Activated B cell treated with CpG ODN at 0.5 μM for 24 hours (primary cell): ENCODE data around the gene FREM2. TPM values are rescaled to one million over a fixed set of nuclear protein-coding genes. Genes with fewer than 3 reads are reported as not detected.

Source experiments
- ATAC-seq: fragments of 200-7000 bp; cut with Tn5 transposase; one replicate; pipeline ENCODE4 v1.10.0; 2021; ENCODE audit warnings: low read depth, mild to moderate bottlenecking, moderate library complexity
- CTCF ChIA-PET: fragments of 350-600 bp; sonication (Branson Sonifier 250); formaldehyde crosslinking; loops from one replicate; lab custom pipeline; 2021; ENCODE audit warnings: antibody characterized with exemption; lab: Charles Lee
- POLR2A ChIA-PET: fragments of 350-600 bp; sonication (Branson Sonifier 250); formaldehyde crosslinking; loops from one replicate; lab custom pipeline; 2021; ENCODE audit warnings: antibody characterized with exemption; lab: Charles Lee
- DNase-seq: peaks from one replicate; pipeline ENCODE4 v3.0.0; 2022
- H3K27ac Mint-ChIP-seq: one replicate; pipeline ENCODE4 v1.8.0; 2020; ENCODE audit warnings: mixed read lengths
- H3K27me3 Mint-ChIP-seq: one replicate; pipeline ENCODE4 v1.8.0; 2021; ENCODE audit warnings: mixed read lengths
- H3K36me3 Mint-ChIP-seq: one replicate; pipeline ENCODE4 v1.8.0; 2021; ENCODE audit warnings: low read depth, mixed read lengths
- H3K4me1 Mint-ChIP-seq: one replicate; pipeline ENCODE4 v1.8.0; 2021; ENCODE audit warnings: mixed read lengths
- H3K4me3 Mint-ChIP-seq: one replicate; pipeline ENCODE4 v1.8.0; 2020; ENCODE audit warnings: mild to moderate bottlenecking, mixed read lengths
- H3K9me3 Mint-ChIP-seq: one replicate; pipeline ENCODE4 v1.8.0; 2020; ENCODE audit warnings: mixed read lengths
- intact Hi-C: fragments of 100-400 bp; cut with micrococcal nuclease; formaldehyde crosslinking; loops from one replicate; pipeline ENCODE4 v1.15.1; 2024
- total RNA-seq: library from RNA; stranded (reverse); gene quantifications from 2 replicates; pipeline ENCODE4 v1.2.3, GENCODE V29; 2022
- TF ChIP-seq, protein P1 (sequence below): fragments of 200-600 bp; IDR thresholded peaks from one replicate; pipeline ENCODE4 v1.8.0; 2022; ENCODE audit warnings: antibody characterized with exemption, mild to moderate bottlenecking

FREM2 gene
- total RNA-seq, 1 donor from 2014 or later, result not detected

DNA sequence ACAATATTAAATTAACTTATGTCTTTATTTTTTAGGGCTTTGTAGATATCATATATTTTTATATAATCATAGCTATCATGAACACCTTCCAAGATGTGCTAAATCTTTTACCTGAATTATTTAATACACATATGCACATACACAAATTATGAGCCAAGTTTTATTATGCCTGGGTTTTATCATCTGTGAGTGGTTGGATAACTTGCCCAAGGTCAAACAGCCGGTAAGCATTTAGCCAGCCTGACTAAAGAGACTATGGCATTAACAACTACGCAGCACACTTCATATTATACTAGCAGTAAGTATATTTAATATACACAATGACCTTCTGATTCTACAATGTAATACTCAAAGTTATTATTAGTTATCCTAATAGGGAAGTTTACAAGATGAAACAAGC lies 132.7 kb downstream of the FREM2 start:
- Mint-ChIP-seq H3K27ac (no peak overlapping the region), H3K4me1 (no peaks in the 10 kb centered on the region), H3K27me3 (no peaks in the 10 kb centered on the region), H3K36me3 (no peaks in the 10 kb centered on the region), H3K4me3 (no peak overlapping the region), H3K9me3 (no peaks in the 10 kb centered on the region)
- intact Hi-C loops, result no loop called here
- ChIA-PET CTCF (no interaction called here), POLR2A (no interaction called here)
- no peak for DNase-seq
- TF ChIP-seq, protein P1, sequence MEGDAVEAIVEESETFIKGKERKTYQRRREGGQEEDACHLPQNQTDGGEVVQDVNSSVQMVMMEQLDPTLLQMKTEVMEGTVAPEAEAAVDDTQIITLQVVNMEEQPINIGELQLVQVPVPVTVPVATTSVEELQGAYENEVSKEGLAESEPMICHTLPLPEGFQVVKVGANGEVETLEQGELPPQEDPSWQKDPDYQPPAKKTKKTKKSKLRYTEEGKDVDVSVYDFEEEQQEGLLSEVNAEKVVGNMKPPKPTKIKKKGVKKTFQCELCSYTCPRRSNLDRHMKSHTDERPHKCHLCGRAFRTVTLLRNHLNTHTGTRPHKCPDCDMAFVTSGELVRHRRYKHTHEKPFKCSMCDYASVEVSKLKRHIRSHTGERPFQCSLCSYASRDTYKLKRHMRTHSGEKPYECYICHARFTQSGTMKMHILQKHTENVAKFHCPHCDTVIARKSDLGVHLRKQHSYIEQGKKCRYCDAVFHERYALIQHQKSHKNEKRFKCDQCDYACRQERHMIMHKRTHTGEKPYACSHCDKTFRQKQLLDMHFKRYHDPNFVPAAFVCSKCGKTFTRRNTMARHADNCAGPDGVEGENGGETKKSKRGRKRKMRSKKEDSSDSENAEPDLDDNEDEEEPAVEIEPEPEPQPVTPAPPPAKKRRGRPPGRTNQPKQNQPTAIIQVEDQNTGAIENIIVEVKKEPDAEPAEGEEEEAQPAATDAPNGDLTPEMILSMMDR, result no peak
- no peak for ATAC-seq

DNA sequence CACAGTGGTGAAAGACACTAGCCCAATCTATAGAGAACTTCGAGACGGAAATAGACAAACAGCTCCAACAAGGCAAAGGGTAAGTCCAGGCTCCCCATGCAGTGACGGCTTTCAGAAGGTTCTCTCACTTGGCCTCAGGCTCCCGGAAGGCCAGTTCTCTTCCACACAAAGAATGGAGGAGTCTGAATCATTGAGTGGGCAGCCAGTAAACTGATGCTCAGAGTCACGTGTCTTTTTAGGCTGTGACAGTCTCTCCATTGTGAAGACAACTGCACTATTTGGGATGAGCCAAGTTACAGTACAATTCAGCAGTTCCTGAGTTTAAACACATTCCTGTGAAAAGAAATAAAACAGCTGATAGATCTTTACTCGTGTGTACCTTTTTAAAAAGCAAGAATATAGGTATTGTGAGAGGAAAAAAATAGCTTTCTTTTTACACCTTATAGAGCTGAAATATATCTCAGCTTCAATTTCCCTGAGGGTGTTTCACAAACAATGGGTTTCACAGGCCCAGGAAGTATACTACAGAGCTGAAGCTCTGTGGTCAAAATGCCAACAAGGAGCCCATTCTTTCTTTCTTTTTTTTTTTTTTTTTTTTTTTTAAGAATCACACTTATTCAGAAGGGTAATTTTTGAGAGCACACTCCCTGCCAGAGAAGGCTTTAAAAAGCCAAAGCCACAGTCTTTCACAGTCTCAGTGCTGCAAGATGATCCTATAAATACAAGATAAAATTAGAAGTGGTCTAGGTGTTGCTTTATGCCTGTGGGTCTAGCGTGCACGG lies 135.1 kb downstream of the FREM2 start:
- DNase-seq, result no peak
- Mint-ChIP-seq H3K4me1 (no peaks in the 10 kb centered on the region), H3K27me3 (no peaks in the 10 kb centered on the region), H3K27ac (no peak overlapping the region), H3K9me3 (no peaks in the 10 kb centered on the region), H3K4me3 (no peak overlapping the region), H3K36me3 (no peaks in the 10 kb centered on the region)
- CTCF ChIA-PET, result interaction anchor here (0.6 kb wide), 1 partner anchor 15 kb away, joined by 5 read pairs; no protein-coding TSS in a partner anchor
- no peak for ATAC-seq
- TF ChIP-seq, protein P1, result no peak
- intact Hi-C loops, result no loop called here
- POLR2A ChIA-PET, result no interaction called here

DNA sequence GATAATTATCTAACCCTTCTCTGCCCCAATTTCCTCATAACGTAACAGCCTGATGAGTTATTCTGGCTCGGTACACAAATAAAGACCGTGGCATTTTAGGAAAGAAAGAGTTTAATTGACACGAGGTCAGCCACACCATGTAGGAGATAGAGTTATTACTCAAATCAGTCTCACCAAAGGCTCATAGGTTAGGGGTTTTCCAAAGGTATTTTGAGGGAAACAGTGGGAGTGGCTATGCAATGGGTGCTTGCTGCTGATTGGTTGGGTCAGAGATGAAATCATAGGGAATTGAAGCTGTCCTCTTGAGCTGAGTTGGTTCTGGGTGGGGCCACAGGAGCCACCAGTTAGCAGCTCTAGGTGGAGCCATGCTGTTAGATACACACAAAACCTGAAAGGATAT lies 137.5 kb downstream of the FREM2 start:
- intact Hi-C loops, result no loop called here
- ATAC-seq (no peak), DNase-seq (no peak)
- Mint-ChIP-seq H3K4me1 (no peaks in the 10 kb centered on the region), H3K4me3 (no peak overlapping the region), H3K27me3 (no peaks in the 10 kb centered on the region), H3K9me3 (peaks cover 2% of the 10 kb centered on the region), H3K36me3 (no peaks in the 10 kb centered on the region), H3K27ac (no peak overlapping the region)
- CTCF ChIA-PET, result no interaction called here
- TF ChIP-seq, protein P1, result no peak
- POLR2A ChIA-PET, result no interaction called here

DNA sequence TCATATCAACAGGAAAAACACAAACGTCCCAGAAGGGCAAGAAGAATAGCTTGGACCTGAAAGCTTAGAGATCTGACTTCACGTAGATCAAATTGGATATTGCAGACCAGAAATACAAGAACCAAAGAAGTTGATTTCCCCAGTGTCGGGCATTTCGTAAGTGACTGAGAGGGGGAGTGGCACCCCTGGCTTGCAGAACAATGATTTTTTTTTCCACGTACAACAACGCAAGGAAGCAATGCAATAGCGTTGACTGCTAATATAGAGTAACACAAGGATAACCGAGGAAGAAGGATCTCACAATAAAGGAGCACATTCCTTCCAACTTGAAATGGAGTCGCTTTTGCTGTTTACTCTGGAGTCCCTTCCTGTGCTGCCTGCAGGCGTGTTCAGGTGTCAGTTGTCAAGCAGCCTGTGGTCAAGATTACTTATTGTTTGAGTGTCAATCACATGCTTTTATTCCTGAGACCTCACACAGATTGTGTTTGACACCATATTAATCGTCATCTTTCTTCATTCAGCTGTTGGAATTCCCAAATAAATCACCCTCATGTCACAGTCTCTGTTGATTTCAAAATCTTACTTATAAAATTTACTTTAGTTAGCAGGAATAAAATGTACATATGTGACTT lies 139.4 kb downstream of the FREM2 start:
- Mint-ChIP-seq H3K9me3 (peaks cover 2% of the 10 kb centered on the region), H3K27me3 (no peaks in the 10 kb centered on the region), H3K4me1 (no peaks in the 10 kb centered on the region), H3K36me3 (no peaks in the 10 kb centered on the region), H3K4me3 (no peak overlapping the region), H3K27ac (no peak overlapping the region)
- ChIA-PET CTCF (no interaction called here), POLR2A (no interaction called here)
- ATAC-seq (no peak), DNase-seq (no peak)
- intact Hi-C loops, result no loop called here
- TF ChIP-seq, protein P1, result no peak

DNA sequence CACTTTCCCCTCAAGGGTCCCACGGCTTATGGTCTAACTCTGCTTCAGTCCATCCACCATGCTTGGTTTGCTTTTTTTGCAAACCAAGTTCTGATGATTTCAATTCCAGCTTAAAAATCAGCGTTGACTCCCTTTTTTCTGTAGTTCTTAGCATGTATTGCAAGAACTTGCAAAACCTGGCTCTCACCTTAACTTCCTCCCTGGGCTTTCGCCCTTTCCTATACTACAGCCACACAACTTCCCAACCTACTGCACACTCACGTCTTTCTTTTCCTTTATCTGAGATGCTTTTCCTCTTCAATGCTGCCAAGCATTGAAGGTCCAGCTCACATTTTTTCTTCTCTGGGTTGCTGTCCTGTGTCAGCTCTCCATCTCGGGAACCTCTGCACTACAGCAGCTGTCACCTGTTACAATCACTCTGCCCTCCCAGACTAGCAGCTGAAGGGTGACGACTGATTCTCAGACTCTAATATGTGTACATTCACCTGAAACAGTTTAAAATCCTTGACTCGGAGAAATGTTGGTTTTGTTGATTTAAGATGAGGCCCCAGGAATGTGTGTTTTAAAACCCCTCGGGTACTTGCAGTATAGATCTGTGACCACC lies 143.7 kb downstream of the FREM2 start:
- no peak overlapping the region for H3K27ac Mint-ChIP-seq
- H3K27me3 Mint-ChIP-seq, result no peaks in the 10 kb centered on the region
- ChIA-PET POLR2A (no interaction called here), CTCF (no interaction called here)
- H3K4me1 Mint-ChIP-seq, result no peaks in the 10 kb centered on the region
- H3K9me3 Mint-ChIP-seq, result peaks cover 7% of the 10 kb centered on the region
- no peak for DNase-seq
- TF ChIP-seq, protein P1, result no peak
- H3K4me3 Mint-ChIP-seq, result no peak overlapping the region
- intact Hi-C loops, result no loop called here
- no peaks in the 10 kb centered on the region for H3K36me3 Mint-ChIP-seq
- ATAC-seq, result no peak
